Pulmonary artery endothelial cell (primary cell): Measurements from ENCODE around the gene PCDHA11. TPM values are rescaled to one million over a fixed set of nuclear protein-coding genes. Genes with fewer than 3 reads are reported as not detected.
"Not testable (repeated sequence)": the region's sequence is repeated elsewhere in the genome, so short reads cannot be mapped to it uniquely, and the experiment has no call there.

Experiments used
- DNase-seq: peaks from one replicate; pipeline ENCODE4 v3.0.0-alpha.2; 2011; ENCODE audit warnings: low read depth, low spot score
- total RNA-seq: library from RNA; depleted of rRNA; stranded (reverse); fragments of >200 nt; gene quantifications from 2 replicates; pipeline ENCODE4 v1.2.3, GENCODE V29; 2014

PCDHA11 gene, protein sequence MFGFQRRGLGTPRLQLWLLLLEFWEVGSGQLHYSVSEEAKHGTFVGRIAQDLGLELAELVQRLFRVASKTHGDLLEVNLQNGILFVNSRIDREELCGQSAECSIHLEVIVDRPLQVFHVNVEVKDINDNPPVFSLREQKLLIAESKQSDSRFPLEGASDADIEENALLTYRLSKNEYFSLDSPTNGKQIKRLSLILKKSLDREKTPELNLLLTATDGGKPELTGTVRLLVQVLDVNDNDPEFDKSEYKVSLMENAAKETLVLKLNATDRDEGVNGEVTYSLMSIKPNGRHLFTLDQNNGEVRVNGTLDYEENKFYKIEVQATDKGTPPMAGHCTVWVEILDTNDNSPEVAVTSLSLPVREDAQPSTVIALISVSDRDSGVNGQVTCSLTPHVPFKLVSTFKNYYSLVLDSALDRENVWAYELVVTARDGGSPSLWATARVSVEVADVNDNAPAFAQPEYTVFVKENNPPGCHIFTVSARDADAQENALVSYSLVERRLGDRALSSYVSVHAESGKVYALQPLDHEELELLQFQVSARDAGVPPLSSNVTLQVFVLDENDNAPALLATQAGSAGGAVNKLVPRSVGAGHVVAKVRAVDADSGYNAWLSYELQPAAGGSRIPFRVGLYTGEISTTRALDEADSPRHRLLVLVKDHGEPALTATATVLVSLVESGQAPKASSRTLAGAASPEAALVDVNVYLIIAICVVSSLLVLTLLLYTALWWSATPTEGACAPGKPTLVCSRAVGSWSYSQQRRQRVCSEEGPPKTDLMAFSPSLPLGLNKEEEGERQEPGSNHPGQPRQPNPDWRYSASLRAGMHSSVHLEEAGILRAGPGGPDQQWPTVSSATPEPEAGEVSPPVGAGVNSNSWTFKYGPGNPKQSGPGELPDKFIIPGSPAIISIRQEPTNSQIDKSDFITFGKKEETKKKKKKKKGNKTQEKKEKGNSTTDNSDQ
- 0.04 and 0.07 TPM in 2 replicates for total RNA-seq

DNA sequence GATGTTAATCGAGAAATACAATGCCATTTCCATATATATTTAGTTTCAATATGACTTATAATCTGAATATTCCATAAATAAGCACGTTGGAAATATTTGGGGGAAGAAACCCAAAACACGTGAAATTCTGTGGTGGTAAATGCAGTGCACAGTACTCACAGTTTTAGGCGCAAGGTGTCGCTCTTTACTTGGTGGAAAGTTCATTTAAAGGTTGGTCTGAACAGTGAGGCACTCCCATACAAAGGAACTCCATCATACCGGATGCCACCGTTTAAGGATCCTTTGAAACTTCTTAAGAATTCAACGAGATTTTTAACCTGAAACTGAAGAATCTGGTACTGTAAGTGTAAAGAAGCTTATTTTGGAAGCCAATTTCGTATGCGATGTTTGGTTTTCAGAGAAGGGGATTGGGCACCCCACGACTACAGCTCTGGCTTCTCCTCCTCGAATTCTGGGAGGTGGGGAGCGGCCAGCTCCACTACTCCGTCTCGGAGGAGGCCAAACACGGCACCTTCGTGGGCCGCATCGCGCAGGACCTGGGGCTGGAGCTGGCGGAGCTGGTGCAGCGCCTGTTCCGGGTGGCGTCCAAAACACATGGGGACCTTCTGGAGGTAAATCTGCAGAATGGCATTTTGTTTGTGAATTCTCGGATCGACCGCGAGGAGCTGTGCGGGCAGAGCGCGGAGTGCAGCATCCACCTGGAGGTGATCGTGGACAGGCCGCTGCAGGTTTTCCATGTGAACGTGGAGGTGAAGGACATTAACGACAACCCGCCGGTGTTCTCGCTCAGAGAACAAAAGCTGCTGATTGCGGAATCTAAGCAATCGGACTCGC, at the start of gene PCDHA11:
PCDHA11 (plus strand) TSS at position 237 of the 834 bp plus-strand sequence; CDS start at position 384, 147 bp downstream.
- no peak for DNase-seq

DNA sequence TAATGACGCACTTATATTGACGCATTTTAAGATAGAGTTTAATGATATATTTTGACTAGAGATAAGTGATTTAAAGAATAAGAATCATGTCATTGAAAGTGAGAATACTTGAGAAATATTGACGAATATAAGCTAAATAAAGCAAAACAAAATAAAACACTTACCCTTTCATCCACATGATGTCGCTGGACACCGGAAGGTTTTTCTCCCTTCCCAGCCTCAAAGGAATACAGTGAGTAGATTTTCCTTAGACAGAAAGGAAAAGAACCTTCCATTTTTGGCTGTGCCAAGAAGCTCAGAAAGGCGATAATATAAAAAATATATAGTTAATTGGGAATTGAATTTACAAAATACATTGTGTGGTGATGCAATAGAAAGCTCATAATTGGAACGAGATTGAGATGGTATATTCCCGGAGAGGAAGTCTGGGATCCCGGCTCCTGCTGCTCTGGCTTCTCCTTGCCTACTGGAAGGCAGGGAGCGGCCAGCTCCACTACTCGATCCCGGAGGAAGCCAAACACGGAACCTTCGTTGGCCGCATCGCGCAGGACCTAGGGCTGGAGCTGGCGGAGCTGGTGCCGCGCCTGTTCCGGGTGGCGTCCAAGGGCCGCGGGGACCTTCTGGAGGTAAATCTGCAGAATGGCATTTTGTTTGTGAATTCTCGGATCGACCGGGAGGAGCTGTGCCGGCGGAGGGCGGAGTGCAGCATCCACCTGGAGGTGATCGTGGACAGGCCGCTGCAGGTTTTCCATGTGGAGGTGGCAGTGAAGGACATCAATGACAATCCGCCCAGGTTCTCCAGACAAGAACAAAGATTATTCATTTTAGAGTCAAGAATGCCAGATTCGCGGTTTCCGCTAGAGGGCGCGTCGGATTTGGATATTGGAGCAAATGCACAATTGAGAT, 47.1 kb upstream of the PCDHA11 start, which contains the start of gene PCDHA5:
PCDHA5 (plus strand) TSS at position 239 of the 906 bp plus-strand sequence.
- no peak for DNase-seq

DNA sequence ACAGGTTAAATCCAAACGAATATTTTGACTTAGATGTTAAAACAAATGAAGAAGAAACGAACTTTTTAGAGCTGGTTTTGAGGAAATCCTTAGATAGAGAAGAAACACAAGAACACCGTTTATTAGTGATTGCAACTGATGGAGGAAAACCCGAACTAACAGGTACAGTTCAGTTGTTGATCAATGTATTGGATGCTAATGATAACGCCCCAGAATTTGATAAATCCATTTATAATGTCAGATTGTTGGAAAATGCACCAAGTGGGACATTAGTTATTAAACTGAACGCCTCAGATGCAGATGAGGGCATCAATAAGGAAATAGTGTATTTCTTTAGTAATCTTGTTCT, 46.5 kb upstream of the PCDHA11 start:
- DNase-seq: no peak

DNA sequence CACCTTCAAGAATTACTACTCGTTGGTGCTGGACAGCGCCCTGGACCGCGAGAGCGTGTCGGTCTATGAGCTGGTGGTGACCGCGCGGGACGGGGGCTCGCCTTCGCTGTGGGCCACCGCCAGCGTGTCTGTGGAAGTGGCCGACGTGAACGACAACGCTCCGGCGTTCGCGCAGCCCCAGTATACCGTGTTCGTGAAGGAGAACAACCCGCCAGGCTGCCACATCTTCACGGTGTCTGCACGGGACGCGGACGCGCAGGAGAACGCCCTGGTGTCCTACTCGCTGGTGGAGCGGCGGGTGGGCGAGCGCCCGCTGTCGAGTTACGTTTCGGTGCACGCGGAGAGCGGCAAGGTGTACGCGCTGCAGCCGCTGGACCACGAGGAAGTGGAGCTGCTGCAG, 45.8 kb upstream of the PCDHA11 start:
- not testable (repeated sequence) for DNase-seq

DNA sequence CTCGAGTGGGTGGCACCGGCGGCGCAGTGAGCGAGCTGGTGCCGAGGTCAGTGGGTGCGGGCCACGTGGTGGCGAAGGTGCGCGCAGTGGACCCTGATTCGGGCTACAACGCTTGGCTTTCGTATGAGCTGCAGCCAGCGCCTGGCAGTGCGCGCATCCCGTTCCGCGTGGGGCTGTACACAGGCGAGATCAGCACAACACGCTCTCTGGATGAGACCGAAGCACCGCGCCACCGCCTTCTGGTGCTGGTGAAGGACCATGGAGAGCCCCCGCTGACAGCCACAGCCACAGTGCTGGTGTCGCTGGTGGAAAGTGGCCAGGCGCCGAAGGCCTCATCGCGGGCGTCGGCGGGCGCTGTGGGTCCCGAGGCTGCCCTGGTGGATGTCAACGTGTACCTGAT, 45.3 kb upstream of the PCDHA11 start:
- DNase-seq: no peak

DNA sequence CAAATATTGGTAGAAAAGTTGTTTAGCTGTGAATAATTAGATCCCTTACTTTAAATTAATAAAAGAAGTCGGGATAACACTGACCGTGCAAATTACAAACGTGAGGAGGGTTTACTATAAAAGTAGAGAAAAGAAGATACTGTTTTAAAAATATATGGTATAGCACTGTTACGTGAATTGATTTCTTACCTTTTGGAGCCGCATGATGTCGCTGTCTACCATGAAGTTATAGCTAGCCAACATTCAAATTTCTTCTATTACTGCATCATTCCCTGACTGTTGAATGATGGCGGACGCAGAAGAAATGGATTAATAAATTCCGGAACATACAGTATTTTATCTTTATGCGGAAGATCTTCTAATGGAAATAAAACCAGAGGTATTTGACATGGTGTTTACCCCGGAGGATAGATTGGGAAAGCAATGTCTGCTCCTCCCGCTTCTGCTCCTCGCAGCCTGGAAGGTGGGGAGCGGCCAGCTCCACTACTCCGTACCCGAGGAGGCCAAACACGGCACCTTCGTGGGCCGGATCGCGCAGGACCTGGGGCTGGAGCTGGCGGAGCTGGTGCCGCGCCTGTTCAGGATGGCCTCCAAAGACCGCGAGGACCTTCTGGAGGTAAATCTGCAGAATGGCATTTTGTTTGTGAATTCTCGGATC, 40.9 kb upstream of the PCDHA11 start, which contains the start of gene PCDHA6:
PCDHA6 (plus strand) TSS at position 257 of the 658 bp plus-strand sequence; CDS start at position 389, 132 bp downstream.
- DNase-seq: no peak

DNA sequence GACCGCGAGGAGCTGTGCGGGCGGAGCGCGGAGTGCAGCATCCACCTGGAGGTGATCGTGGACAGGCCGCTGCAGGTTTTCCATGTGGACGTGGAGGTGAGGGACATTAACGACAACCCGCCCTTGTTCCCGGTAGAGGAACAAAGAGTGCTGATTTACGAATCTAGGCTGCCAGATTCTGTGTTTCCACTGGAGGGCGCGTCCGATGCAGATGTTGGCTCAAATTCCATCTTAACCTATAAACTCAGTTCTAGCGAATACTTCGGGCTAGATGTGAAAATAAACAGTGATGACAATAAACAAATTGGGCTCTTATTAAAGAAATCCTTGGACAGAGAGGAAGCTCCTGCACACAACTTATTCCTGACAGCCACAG, 40.4 kb upstream of the PCDHA11 start:
- DNase-seq: no peak

DNA sequence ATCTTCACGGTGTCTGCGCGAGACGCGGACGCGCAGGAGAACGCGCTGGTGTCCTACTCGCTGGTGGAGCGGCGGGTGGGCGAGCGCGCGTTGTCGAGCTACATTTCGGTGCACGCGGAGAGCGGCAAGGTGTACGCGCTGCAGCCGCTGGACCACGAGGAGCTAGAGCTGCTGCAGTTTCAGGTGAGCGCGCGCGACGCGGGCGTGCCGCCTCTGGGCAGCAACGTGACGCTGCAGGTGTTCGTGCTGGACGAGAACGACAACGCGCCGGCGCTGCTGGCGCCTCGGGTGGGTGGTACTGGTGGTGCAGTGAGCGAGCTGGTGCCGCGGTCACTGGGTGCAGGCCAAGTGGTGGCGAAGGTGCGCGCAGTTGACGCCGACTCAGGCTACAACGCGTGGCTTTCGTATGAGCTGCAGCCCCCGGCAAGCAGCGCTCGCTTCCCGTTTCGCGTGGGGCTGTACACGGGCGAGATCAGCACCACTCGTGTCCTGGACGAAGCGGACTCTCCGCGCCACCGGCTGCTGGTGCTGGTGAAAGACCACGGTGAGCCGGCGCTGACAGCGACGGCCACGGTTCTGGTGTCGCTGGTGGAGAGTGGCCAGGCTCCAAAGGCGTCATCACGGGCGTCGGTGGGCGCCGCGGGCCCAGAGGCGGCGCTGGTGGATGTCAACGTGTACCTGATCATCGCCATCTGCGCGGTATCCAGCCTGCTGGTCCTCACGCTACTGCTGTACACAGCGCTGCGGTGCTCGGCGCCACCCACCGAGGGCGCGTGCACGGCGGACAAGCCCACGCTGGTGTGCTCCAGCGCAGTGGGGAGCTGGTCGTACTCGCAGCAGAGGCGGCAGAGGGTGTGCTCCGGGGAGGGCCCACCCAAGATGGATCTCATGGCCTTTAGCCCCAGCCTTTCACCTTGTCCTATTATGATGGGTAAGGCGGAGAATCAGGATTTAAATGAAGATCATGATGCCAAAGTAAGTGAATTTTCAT, 39.0 kb upstream of the PCDHA11 start:
- not testable (repeated sequence) for DNase-seq

DNA sequence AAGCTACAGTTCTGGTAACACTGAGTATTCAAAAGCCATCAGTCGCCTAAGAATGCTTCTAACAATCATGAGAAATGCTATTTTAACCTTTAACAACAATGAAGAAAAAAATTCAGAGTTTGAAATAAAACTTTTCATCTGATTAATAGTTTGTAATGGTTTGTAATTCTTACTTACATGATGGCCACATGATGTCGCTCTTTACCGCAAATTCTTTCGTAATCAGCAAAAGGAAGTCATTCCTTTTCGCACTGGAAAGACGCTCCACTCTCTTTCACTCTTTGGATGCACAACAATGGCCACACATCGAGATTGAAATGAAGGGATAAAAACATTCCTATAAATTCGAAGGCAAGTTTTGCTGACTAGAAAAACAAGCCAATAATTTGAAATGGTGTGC, 34.8 kb upstream of the PCDHA11 start, which contains the start of gene PCDHA7:
PCDHA7 (plus strand) TSS at position 277 of the 400 bp plus-strand sequence; CDS start at position 392, 115 bp downstream.
- DNase-seq: no peak

DNA sequence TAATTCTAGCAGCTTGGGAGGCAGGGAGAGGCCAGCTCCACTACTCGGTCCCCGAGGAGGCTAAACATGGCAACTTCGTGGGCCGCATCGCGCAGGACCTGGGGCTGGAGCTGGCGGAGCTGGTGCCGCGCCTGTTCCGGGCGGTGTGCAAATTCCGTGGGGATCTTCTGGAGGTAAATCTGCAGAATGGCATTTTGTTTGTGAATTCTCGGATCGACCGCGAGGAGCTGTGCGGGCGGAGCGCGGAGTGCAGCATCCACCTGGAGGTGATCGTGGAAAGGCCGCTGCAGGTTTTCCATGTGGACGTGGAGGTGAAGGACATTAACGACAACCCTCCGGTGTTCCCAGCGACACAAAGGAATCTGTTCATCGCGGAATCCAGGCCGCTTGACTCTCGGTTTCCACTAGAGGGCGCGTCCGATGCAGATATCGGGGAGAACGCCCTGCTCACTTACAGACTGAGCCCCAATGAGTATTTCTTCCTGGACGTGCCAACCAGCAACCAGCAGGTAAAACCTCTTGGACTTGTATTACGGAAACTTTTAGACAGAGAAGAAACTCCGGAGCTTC, 34.2 kb upstream of the PCDHA11 start:
- DNase-seq: not testable (repeated sequence)

DNA sequence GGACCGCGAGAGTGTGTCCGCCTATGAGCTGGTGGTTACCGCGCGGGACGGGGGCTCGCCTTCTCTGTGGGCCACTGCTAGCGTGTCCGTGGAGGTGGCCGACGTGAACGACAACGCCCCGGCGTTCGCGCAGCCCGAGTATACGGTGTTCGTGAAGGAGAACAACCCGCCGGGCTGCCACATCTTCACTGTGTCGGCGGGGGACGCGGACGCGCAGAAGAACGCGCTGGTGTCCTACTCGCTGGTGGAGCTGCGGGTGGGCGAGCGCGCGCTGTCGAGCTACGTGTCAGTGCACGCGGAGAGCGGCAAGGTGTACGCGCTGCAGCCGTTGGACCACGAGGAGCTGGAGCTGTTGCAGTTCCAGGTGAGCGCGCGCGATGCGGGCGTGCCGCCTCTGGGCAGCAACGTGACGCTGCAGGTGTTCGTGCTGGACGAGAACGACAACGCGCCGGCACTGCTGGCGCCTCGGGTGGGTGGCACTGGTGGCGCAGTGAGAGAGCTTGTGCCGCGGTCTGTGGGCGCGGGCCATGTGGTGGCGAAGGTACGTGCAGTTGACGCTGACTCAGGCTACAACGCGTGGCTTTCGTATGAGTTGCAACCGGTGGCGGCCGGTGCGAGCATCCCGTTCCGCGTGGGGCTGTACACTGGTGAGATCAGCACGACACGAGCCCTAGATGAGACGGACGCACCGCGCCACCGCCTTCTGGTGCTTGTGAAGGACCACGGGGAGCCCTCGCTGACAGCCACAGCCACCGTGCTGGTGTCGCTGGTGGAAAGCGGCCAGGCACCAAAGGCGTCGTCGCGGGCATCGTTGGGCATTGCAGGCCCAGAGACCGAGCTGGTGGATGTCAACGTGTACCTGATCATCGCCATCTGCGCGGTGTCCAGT, 32.9 kb upstream of the PCDHA11 start:
- no peak for DNase-seq

DNA sequence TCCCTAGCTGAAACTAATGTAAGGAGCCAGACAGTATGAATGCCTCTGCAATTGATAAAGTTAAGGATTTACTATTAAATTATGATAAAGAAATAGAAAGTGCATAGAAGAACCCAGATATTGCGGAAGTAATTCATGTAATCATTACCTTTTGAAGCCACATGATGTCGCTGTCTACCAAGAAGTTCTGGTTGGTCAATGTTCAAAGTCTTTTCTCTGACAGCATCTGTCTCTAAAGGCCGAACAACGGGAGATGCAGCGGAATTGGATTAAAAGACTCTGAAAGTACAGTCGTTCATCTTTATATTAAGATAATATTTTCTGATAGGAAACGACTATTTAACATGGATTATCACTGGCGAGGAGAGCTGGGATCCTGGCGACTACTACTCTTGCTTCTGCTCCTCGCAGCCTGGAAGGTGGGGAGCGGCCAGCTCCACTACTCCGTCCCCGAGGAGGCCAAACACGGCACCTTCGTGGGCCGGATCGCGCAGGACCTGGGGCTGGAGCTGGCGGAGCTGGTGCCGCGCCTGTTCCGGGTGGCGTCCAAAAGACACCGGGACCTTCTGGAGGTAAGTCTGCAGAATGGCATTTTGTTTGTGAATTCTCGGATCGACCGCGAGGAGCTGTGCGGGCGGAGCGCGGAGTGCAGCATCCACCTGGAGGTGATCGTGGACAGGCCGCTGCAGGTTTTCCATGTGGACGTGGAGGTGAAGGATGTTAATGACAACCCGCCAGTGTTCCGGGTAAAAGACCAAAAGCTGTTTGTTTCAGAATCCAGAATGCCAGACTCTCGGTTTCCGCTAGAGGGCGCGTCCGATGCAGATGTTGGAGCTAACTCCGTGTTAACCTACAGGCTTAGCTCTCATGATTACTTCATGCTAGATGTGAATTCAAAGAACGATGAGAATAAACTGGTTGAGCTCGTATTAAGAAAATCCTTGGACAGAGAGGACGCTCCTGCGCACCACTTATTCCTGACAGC, 27.5 kb upstream of the PCDHA11 start, which contains the start of gene PCDHA8:
PCDHA8 (plus strand) TSS at position 210 of the 985 bp plus-strand sequence; CDS start at position 345, 135 bp downstream.
- no peak for DNase-seq

DNA sequence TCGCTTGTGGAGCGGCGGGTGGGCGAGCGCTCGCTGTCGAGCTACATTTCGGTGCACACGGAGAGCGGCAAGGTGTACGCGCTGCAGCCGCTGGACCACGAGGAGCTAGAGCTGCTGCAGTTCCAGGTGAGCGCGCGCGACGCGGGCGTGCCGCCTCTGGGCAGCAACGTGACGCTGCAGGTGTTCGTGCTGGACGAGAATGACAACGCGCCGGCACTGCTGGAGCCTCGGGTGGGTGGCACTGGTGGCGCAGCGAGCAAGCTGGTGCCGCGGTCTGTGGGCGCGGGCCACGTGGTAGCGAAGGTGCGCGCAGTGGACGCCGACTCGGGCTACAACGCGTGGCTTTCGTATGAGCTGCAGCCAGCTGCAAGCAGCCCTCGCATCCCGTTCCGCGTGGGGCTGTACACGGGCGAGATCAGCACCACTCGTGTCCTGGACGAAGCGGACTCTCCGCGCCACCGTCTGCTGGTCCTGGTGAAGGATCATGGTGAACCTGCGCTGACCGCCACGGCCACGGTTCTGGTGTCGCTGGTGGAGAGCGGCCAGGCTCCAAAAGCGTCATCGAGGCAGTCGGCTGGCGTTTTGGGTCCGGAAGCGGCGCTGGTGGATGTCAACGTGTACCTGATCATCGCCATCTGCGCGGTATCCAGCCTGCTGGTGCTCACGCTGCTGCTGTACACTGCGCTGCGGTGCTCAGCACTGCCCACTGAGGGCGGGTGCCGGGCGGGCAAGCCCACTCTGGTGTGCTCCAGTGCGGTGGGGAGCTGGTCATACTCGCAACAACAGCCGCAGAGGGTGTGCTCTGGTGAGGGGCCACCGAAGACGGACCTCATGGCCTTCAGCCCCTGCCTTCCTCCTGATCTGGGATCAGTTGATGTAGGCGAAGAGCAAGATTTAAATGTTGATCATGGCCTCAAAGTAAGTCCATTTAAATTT, 25.7 kb upstream of the PCDHA11 start:
- DNase-seq: no peak
